ENCODE results near the gene TNFRSF21. TPM values are rescaled to one million over a fixed set of nuclear protein-coding genes. Genes with fewer than 3 reads are reported as not detected.

Gene TNFRSF21
- total RNA-seq, 2 experiments from 2014 or later = 2.3 to 2.5 TPM

GRCh38 chr6:47323887-47324286 is 14.2 kb upstream of the TNFRSF21 start:
- Mint-ChIP-seq H3K36me3 (ENCODE audit: low read depth) (no peaks in the 10 kb centered on the region), H3K9me3 (no peaks in the 10 kb centered on the region), H3K4me1 (ENCODE audit: low read depth) (peaks cover 9% of the 10 kb centered on the region), H3K4me3 (no peak overlapping the region), H3K27me3 (peaks cover 20% of the 10 kb centered on the region), H3K27ac (no peak overlapping the region)
- TF ChIP-seq CTCF (IDR thresholded peaks at IDR 0.05) = no peak
- ATAC-seq (no peak), DNase-seq (no peak)
- intact Hi-C loops (cut with micrococcal nuclease) = no loop called here
- CTCF ChIA-PET = interaction anchor here (1.0 kb wide), 1 partner anchor 14 kb away, joined by 3 read pairs; the partner anchor contains the start of gene TNFRSF21
- POLR2A ChIA-PET = no interaction called here

GRCh38 chr6:47323321-47323720 is 13.6 kb upstream of the TNFRSF21 start:
- TF ChIP-seq CTCF (IDR thresholded peaks at IDR 0.05) = no peak
- intact Hi-C loops (cut with micrococcal nuclease) = no loop called here
- POLR2A ChIA-PET = no interaction called here

GRCh38 chr6:47321577-47321976 is 11.9 kb upstream of the TNFRSF21 start:
- no peak for TF ChIP-seq CTCF (IDR thresholded peaks at IDR 0.05)
- CTCF ChIA-PET = no interaction called here
- intact Hi-C loops (cut with micrococcal nuclease) = no loop called here

More at GRCh38 chr6:47323321-47323720, 13.6 kb upstream of the TNFRSF21 start:
- Mint-ChIP-seq H3K4me1 (ENCODE audit: low read depth) (peaks cover 5% of the 10 kb centered on the region), H3K27ac (no peak overlapping the region), H3K4me3 (no peak overlapping the region), H3K27me3 (peaks cover 18% of the 10 kb centered on the region), H3K36me3 (ENCODE audit: low read depth) (no peaks in the 10 kb centered on the region), H3K9me3 (no peaks in the 10 kb centered on the region)
- CTCF ChIA-PET = no interaction called here
- ATAC-seq = no peak
- no peak for DNase-seq

GRCh38 chr6:47319867-47320266 is 10.2 kb upstream of the TNFRSF21 start:
- peaks cover 5% of the 10 kb centered on the region for H3K4me1 Mint-ChIP-seq (ENCODE audit: low read depth)
- H3K27me3 Mint-ChIP-seq = peaks cover 33% of the 10 kb centered on the region
- H3K27ac Mint-ChIP-seq = no peak overlapping the region
- DNase-seq = no peak
- H3K4me3 Mint-ChIP-seq = no peak overlapping the region
- H3K36me3 Mint-ChIP-seq (ENCODE audit: low read depth) = no peaks in the 10 kb centered on the region
- intact Hi-C loops (cut with micrococcal nuclease) = no loop called here
- H3K9me3 Mint-ChIP-seq = no peaks in the 10 kb centered on the region
- POLR2A ChIA-PET = no interaction called here
- ATAC-seq = no peak
- CTCF ChIA-PET = interaction anchor here (0.8 kb wide), 1 partner anchor 222 kb away, joined by 3 read pairs; no protein-coding TSS in a partner anchor
- no peak for TF ChIP-seq CTCF (IDR thresholded peaks at IDR 0.05)

More at GRCh38 chr6:47321577-47321976, 11.9 kb upstream of the TNFRSF21 start:
- no peak for ATAC-seq
- Mint-ChIP-seq H3K4me1 (ENCODE audit: low read depth) (peaks cover 5% of the 10 kb centered on the region), H3K9me3 (no peaks in the 10 kb centered on the region), H3K4me3 (no peak overlapping the region), H3K27ac (no peak overlapping the region), H3K27me3 (peaks cover 27% of the 10 kb centered on the region), H3K36me3 (ENCODE audit: low read depth) (no peaks in the 10 kb centered on the region)
- POLR2A ChIA-PET = no interaction called here
- DNase-seq = no peak

- TF ChIP-seq CTCF (IDR thresholded peaks at IDR 0.05) = no peak
- POLR2A ChIA-PET = interaction anchor here (0.5 kb wide), 1 partner anchor 243 kb away, joined by 3 read pairs; no protein-coding TSS in a partner anchor
- no peak overlapping the region for H3K27ac Mint-ChIP-seq
- ATAC-seq = no peak
- H3K9me3 Mint-ChIP-seq = no peaks in the 10 kb centered on the region
- no peak overlapping the region for H3K4me3 Mint-ChIP-seq
- peaks cover 5% of the 10 kb centered on the region for H3K4me1 Mint-ChIP-seq (ENCODE audit: low read depth)
- no peaks in the 10 kb centered on the region for H3K36me3 Mint-ChIP-seq (ENCODE audit: low read depth)
- DNase-seq = no peak
- CTCF ChIA-PET = interaction anchor here (0.8 kb wide), 1 partner anchor 222 kb away, joined by 3 read pairs; no protein-coding TSS in a partner anchor
- H3K27me3 Mint-ChIP-seq = peaks cover 34% of the 10 kb centered on the region
- intact Hi-C loops (cut with micrococcal nuclease) = no loop called here
Observed at GRCh38 chr6:47319382-47319781, 9.7 kb upstream of the TNFRSF21 start.

All from activated CD8-positive, alpha-beta T cell treated with anti-CD3 and anti-CD28 coated beads for 36 hours (primary cell).